Activated CD8-positive, alpha-beta memory T cell treated with anti-CD3 and anti-CD28 coated beads for 36 hours (primary cell): ENCODE measurements around the gene DUS1L. TPM values are rescaled to one million over a fixed set of nuclear protein-coding genes. Genes with fewer than 3 reads are reported as not detected.
"Not testable (repeated sequence)": the region's sequence is repeated elsewhere in the genome, so short reads cannot be mapped to it uniquely, and the experiment has no call there.

ENCODE experiments used
- CTCF ChIA-PET: fragments of 350-600 bp; sonication (Branson Sonifier 250); formaldehyde crosslinking; loops from one replicate; lab custom pipeline; 2021; ENCODE audit warnings: antibody characterized with exemption; lab: Charles Lee
- POLR2A ChIA-PET: fragments of 350-600 bp; sonication (Branson Sonifier 250); formaldehyde crosslinking; loops from one replicate; lab custom pipeline; 2021; ENCODE audit warnings: antibody characterized with exemption; lab: Charles Lee
- total RNA-seq, 2 experiments: library from RNA; stranded (reverse); gene quantifications; one replicate each; pipeline ENCODE4 v1.2.3, GENCODE V29; 2021

Gene DUS1L
- total RNA-seq, 2 experiments from 2014 or later, result 187 to 195 TPM

DNA sequence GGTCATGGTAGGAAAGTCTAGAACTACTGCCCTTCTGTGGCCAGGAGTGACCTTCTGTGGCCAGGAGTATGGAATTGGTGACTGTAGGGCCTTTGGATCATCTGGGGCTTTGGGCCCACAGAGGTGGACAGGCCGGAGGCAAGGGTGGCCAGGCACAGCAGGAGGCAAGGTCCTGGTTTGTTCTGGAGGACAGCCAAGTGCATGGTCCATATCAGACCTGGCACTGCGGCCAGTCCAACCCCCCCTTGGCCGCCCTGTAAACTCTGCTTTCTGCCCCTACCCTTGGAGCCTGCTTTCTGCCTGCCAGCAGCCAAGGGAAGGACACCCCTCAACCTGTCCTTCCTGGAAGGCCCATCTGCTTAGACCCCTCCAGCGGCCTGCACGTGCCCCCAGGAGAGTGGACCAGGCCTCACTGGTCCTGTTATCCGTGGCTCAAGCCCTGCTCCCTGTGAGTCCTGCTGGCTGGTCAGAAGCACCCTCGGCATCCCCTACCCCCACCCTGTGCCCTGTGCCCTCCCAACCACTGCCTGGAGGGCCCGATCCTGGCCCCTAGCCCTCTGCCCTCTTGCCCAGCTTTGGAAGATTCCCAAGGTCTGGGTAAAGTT, 25.8 kb downstream of the DUS1L start:
- ChIA-PET POLR2A (no interaction called here), CTCF (interaction anchor here (0.6 to 1.0 kb wide), 3 partner anchors 9 to 622 kb away, joined by 3 to 6 read pairs (median 4); no protein-coding TSS in a partner anchor)

- POLR2A ChIA-PET, result not testable (repeated sequence)
- CTCF ChIA-PET, result interaction anchor here (0.6 to 0.9 kb wide), 3 partner anchors 10 to 623 kb away, joined by 3 to 4 read pairs (median 3); no protein-coding TSS in a partner anchor
These were observed 26.7 kb downstream of the DUS1L start for GRCh38 chr17:82038796-82039409.

DNA sequence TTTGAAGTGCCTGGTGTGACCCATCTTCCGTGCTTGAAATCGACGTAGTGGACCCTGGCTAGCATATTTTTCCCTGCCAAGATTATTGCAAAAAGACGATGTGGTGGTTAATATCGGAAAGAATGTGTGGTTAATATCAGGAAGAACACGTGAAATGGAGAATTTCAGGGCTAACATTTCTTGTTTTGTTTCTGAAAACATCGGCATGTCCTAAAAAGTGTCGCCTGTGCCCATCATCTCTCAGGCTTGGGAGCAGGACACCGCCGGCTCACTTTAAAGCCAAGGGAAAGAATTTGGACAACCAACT, 27.8 kb downstream of the DUS1L start:
- POLR2A ChIA-PET, result interaction anchor here (0.7 to 1.4 kb wide), 10 partner anchors 12 to 176 kb away, joined by 3 to 7 read pairs (median 3); partner anchors contain the start of genes CENPX and LRRC45
- CTCF ChIA-PET, result interaction anchor here (0.6 to 2.0 kb wide), 11 partner anchors 8 to 141 kb away, joined by 3 to 5 read pairs (median 3); partner anchors contain the start of genes LRRC45 and MAFG

GRCh38 chr17:82037092-82037888, 28.3 kb downstream of the DUS1L start, which contains the start of gene DCXR:
TSS of gene DCXR (minus strand) at chr17:82037697. CDS start at chr17:82037682, 15 bp downstream.
- ChIA-PET POLR2A (interaction anchor here (0.7 to 1.4 kb wide), 10 partner anchors 12 to 177 kb away, joined by 3 to 7 read pairs (median 3); partner anchors contain the start of genes CENPX and LRRC45), CTCF (interaction anchor here (0.6 to 2.0 kb wide), 12 partner anchors 9 to 140 kb away, joined by 3 to 5 read pairs (median 3); partner anchors contain the start of genes LRRC45 and MAFG)

DNA sequence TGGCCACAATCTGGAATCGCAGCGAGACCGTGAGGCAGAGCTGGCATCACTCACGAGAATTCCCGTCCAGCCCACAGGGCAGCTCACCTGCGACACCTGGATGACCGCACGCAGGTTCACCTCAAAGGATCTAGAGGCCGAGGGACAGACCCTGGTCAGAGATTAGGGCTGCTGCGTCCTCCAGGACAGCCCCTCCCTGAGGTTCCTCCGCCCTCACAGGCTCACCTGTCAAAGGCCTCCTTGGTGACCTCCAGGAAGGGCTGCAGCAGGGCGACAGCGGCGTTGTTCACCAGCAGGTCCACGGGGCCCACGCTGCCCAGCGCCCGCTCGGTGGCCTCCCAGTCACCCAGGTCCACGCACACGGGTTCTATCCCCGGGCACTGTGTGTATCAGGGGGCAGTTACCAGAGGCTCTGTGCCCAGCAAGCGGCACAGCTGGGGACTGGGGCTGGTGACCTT, 28.9 kb downstream of the DUS1L start:
- POLR2A ChIA-PET, result interaction anchor here (1.3 kb wide), 2 partner anchors 20 to 62 kb away, joined by 3 read pairs; no protein-coding TSS in a partner anchor
- CTCF ChIA-PET, result interaction anchor here (1.3 to 2.1 kb wide), 3 partner anchors 10 to 17 kb away, joined by 4 to 8 read pairs (median 5); no protein-coding TSS in a partner anchor

DNA sequence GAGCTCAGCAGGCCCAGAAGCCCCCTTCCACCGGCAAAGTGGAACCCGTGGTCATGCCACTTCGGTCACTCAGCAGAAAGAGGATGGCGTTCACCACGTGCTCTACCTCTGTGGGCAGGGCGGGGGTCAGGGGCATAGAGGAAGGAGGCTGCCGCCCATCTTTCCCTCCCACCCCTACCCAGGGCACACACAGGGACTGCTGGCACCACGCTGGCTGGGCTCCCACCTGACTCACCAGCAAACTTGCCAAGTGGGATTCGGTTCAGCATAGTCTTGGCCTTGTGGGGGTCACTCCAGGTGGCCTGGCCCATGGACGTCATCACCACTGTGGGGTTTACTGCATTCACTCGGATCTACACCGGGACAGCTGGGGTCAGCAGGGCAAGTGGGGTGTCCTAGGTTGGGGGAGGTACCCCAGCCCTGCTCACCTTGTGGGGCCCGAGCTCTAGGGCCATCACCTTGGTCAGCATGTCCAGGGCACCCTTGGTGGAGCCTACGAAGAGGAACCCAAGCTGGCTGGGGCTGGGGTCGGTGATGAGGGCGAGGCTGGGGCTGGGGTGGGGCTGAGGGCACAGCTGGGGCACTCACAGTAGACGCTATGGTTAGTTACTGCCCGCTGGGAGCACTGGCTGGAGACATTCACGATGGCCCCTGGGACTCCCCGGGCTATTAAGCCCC, 29.5 kb downstream of the DUS1L start:
- ChIA-PET POLR2A (interaction anchor here (1.3 kb wide), 2 partner anchors 20 to 62 kb away, joined by 3 read pairs; no protein-coding TSS in a partner anchor), CTCF (interaction anchor here (0.6 to 2.1 kb wide), 6 partner anchors 10 to 389 kb away, joined by 3 to 8 read pairs (median 4); no protein-coding TSS in a partner anchor)

DNA sequence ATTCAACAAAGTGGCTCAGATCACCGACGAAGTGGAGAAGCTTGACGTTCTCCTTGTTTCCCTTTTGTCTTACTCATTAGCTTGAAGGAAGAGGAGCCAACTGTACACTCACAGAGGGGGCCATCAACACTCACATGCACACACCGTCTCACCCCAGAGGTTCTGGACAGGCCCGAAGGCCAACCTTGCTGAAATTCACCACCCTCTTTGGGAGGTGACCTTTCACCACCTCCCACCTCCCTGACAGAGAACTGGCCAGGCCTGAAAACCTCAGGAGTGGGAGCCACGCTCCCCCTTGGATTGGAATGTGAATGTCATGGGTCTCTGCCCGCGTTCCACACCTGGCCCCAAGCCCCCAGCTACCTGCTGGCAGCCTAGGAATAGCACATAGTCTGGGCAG, 30.1 kb downstream of the DUS1L start:
- POLR2A ChIA-PET, result interaction anchor here (1.3 kb wide), 2 partner anchors 19 to 63 kb away, joined by 3 read pairs; no protein-coding TSS in a partner anchor

DNA sequence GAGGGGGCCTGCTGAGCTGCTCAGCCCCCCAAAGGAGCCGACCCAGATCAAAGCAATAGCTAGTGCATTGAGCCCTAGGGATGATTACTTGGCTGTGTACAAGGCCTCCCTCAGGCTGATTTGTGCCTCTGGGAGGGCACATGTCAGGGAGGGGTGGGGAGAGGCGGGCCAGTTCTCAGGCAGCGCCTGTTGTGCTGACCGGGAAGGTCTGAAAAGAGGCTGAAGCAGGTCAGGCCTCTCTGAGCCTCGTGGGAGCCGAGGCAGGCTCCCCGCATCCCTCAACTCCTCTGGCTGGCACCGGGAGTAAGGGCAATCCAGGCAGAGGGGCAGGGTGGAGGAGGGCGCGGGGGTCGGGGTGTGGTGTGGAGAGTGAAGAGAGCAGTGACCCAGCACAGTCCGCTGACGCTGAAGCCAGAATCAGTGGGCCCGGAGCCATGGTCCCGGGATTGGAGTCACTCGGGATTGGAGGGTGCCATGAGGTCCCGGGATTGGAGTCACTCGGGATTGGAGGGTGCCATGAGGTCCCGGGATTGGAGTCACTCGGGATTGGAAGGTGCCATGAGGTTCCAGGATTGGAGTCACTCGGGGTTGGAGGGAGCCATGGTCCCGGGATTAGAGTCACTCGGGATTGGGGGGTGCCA, 31.1 kb downstream of the DUS1L start:
- ChIA-PET POLR2A (interaction anchor here (0.5 kb wide), 1 partner anchor 318 kb away, joined by 3 read pairs; no protein-coding TSS in a partner anchor), CTCF (interaction anchor here (0.6 to 2.1 kb wide), 5 partner anchors 15 to 119 kb away, joined by 3 to 8 read pairs (median 4); no protein-coding TSS in a partner anchor)

More for the DNA sequence above, 30.1 kb downstream of the DUS1L start:
- CTCF ChIA-PET, result interaction anchor here (0.6 to 2.1 kb wide), 7 partner anchors 14 to 390 kb away, joined by 3 to 8 read pairs (median 4); no protein-coding TSS in a partner anchor

GRCh38 chr17:82033359-82034085, 32.1 kb downstream of the DUS1L start:
- CTCF ChIA-PET, result no interaction called here
- POLR2A ChIA-PET, result no interaction called here

DNA sequence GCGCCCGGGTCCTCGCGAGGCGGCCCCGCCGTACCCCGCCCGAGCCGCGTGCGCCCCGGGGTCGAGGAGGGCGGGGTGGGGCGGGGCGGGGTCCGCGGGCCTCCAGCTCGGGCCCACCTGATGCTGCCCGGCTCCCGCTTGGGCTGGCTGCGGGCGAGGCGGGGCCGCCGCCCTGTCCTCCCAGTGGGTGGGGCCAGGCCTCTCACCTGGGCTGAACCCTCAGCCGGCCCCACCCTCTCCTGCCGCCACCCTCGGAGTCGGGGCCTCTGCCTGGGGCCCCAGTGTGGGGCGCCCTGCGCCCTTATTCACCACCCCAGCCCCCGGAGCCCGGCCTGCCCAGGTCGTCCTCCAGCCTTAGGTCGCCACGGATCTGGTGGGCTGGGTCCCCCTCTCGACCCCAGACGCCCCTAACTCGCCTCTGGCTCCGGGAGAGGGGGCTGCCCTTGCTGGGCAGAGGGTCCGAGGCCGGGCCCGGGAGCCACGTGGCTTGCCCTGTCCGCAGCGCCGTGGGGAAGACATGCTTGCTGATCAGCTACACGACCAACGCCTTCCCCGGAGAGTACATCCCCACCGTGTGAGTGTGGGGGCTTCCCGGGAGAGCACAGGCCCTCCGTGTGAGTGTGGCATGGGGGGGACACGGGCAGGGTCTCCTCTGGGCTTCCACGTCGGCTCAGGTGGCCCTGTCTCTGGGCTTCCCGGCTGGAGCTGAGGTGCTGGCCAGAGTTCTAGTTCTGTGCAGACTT, 33.5 kb downstream of the DUS1L start:
- POLR2A ChIA-PET, result interaction anchor here (0.5 kb wide), 1 partner anchor 159 kb away, joined by 12 read pairs; no protein-coding TSS in a partner anchor
- CTCF ChIA-PET, result interaction anchor here (1.0 to 1.4 kb wide), 2 partner anchors 9 to 160 kb away, joined by 3 to 6 read pairs; partner anchors contain the start of genes CENPX and LRRC45

GRCh38 chr17:82031303-82031884, 34.2 kb downstream of the DUS1L start, which contains the start of gene RAC3:
TSS of gene RAC3 (plus strand) at chr17:82031678. CDS start at chr17:82031762, 84 bp downstream.
- POLR2A ChIA-PET, result interaction anchor here (1.0 to 1.5 kb wide), 2 partner anchors 21 to 121 kb away, joined by 3 read pairs; partner anchors contain the start of genes GPS1 and RFNG

DNA sequence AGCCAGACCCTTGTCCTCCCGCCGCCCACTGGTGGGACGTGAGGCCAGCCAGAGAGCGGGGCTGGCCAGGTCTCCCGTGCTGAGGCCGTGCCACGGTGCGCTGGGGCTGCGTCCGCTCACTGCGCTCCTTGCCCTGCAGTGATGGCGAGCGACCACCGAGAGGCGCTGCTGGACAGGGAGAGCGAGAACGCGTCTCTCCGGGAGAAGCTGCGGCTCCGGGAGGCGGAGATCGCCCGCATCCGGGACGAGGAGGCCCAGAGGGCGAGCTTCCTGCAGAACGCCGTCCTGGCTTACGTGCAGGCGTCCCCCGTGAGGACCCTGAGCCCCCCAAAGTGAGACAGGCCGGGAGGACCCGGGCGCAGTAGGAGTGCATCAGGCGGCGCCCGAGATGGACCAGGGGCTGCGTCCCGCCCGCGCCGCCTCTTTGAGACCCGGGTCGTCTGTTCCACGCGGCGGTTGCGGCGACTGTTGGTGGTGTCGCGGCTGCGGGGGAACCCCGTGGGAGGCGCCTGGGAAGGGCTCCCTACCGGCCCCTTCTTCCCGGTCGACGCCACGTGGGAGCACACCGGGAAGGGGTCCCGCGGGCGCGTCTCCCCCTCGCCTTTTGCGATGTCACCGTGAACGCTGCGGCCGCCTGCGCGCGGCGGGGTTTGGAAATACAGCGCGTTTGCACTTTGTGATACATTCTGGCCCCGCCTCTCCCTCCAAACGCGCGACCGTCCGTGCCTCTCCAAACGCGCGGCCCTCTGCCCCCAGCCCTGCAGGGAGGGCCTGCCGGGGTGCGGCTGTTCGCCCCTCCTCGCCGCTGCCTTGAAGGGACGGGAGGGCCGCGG, 34.9 kb downstream of the DUS1L start:
- ChIA-PET POLR2A (interaction anchor here (0.6 to 1.5 kb wide), 7 partner anchors 21 to 175 kb away, joined by 3 to 7 read pairs (median 3); partner anchors contain the start of genes ASPSCR1, GPS1 and RFNG), CTCF (interaction anchor here (0.6 to 2.5 kb wide), 26 partner anchors 9 to 200 kb away, joined by 3 to 17 read pairs (median 4); partner anchors contain the start of genes MAFG and PYCR1)

More at GRCh38 chr17:82031303-82031884, 34.2 kb downstream of the DUS1L start, which contains the start of gene RAC3:
- CTCF ChIA-PET, result interaction anchor here (0.8 to 1.3 kb wide), 2 partner anchors 68 to 175 kb away, joined by 4 to 5 read pairs; no protein-coding TSS in a partner anchor

GRCh38 chr17:82029990-82030469, 35.6 kb downstream of the DUS1L start:
- POLR2A ChIA-PET, result interaction anchor here (0.6 to 1.5 kb wide), 6 partner anchors 53 to 176 kb away, joined by 3 to 7 read pairs (median 4); partner anchors contain the start of gene ASPSCR1
- CTCF ChIA-PET, result interaction anchor here (0.9 to 2.5 kb wide), 23 partner anchors 9 to 201 kb away, joined by 3 to 17 read pairs (median 4); partner anchors contain the start of genes MAFG and PYCR1

GRCh38 chr17:82029391-82029790, 36.2 kb downstream of the DUS1L start:
- ChIA-PET POLR2A (no interaction called here), CTCF (interaction anchor here (1.3 to 2.5 kb wide), 7 partner anchors 9 to 128 kb away, joined by 3 to 17 read pairs (median 4); no protein-coding TSS in a partner anchor)
